ENCODE measurements around the gene SERINC2. TPM values are rescaled to one million over a fixed set of nuclear protein-coding genes. Genes with fewer than 3 reads are reported as not detected.

The SERINC2 gene
- total and polyA plus RNA-seq, 9 of the 15 experiments (the other 6 are each of a cell fraction or from before 2014, with no cell fraction given), result 0.07 to 1.2 (median 0.70) TPM; not detected in 2

DNA sequence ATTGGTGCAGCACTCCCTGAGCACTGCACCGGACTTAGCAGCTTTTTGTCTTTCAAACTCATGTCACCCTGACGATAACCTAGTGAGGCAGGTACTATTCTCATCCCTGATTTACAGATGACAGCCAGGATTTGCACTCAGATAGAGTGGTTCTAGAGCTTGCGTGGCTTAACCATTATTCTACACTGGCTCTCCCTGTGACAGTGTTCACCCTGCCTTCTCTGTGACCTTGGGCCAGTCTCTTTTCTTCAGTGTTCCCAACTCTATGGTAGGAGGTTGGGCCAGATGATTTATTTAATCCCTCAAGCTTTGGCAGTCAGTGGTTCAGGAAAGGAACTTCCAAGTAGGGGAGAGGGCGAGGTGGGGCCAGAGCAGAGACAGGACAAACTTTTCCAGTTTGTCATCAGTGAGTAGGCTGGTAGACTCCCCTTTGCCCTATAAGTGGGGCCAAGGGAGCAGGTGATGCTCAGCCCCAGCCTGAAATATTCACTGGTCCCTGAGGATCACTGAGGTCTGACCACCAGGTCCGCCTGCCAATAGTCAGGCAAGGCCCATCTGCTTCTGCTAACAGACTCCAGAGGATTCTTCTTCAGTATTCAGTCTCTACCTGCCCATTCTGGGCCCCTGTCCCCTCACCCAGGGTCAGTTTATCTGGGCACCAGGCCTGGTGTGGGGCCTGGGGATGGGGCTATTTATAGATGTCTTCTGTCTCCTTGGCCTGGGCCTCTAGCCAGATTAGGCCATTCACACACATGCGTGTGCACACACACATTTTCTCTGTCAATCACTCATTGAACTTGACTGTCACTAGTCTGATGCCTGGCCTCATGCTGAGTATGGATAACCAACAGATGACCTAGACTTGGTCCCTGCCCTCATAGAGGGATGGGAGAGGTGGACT lies 31.4 kb upstream of the SERINC2 start (continued):
- TF ChIP-seq, protein P1, sequence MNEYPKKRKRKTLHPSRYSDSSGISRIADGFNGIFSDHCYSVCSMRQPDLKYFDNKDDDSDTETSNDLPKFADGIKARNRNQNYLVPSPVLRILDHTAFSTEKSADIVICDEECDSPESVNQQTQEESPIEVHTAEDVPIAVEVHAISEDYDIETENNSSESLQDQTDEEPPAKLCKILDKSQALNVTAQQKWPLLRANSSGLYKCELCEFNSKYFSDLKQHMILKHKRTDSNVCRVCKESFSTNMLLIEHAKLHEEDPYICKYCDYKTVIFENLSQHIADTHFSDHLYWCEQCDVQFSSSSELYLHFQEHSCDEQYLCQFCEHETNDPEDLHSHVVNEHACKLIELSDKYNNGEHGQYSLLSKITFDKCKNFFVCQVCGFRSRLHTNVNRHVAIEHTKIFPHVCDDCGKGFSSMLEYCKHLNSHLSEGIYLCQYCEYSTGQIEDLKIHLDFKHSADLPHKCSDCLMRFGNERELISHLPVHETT (CRISPR knock-in tag; conservative IDR thresholded peaks at IDR 0.05 in 1 of 2, IDR thresholded peaks at IDR 0.05 in 1 of 2), result 0 out of 4 replicates have a peak, but pooled peaks of 1 of the 2 experiments have one; percentile 10
- TF ChIP-seq ZNF134 (CRISPR knock-in tag; conservative IDR thresholded peaks at IDR 0.05) (no peak), BCOR (IDR thresholded peaks at IDR 0.05) (no peak), CSDE1 (IDR thresholded peaks at IDR 0.05) (no peak), ZNF395 (CRISPR knock-in tag; IDR thresholded peaks at IDR 0.05) (no peak), COPS2 (conservative IDR thresholded peaks at IDR 0.05) (no peak), TRIM28 (IDR thresholded peaks at IDR 0.05) (no peak), FOSL1 (tag; conservative IDR thresholded peaks at IDR 0.05) (no peak), ZNF77 (CRISPR knock-in tag; IDR thresholded peaks at IDR 0.05) (no peak)
- TF ChIP-seq, protein P2, sequence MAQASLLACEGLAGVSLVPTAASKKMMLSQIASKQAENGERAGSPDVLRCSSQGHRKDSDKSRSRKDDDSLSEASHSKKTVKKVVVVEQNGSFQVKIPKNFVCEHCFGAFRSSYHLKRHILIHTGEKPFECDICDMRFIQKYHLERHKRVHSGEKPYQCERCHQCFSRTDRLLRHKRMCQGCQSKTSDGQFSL (CRISPR knock-in tag; IDR thresholded peaks at IDR 0.05), result no peak
- TF ChIP-seq, protein P2 (tag; IDR thresholded peaks at IDR 0.05), result no peak

All from K562 (cell line).